NCI-H2029 treated with DMSO at 0.1 percent for 48 hours (cell line): Measurements from ENCODE around the gene OLFM1.
"Not testable (repeated sequence)": the region's sequence is repeated elsewhere in the genome, so short reads cannot be mapped to it uniquely, and the experiment has no call there.

Experiments used
- DNase-seq: peaks from one replicate; lab custom pipeline; 2025; lab: John Stamatoyannopoulos, UW

OLFM1 gene

GRCh38 chr9:135107581-135108235, 20.2 kb downstream of the OLFM1 start:
- no peak for DNase-seq

- no peak for DNase-seq
Observed at GRCh38 chr9:135108831-135109510, 21.5 kb downstream of the OLFM1 start.

- no peak for DNase-seq
Observed at GRCh38 chr9:135109650-135110049, 22.2 kb downstream of the OLFM1 start.

GRCh38 chr9:135110416-135110815, 22.9 kb downstream of the OLFM1 start:
- no peak for DNase-seq

- DNase-seq = not testable (repeated sequence)
Observed at GRCh38 chr9:135111600-135111999, 24.1 kb downstream of the OLFM1 start.

GRCh38 chr9:135116371-135116770, 28.9 kb downstream of the OLFM1 start:
- DNase-seq = no peak

- DNase-seq = no peak
Observed at GRCh38 chr9:135116881-135117280, 29.4 kb downstream of the OLFM1 start.

- DNase-seq = no peak
Observed at GRCh38 chr9:135117281-135117680, 29.8 kb downstream of the OLFM1 start.

- DNase-seq = no peak
Observed at GRCh38 chr9:135119496-135120064, 32.1 kb downstream of the OLFM1 start.

- DNase-seq = no peak
Observed at GRCh38 chr9:135120249-135120648, 32.8 kb downstream of the OLFM1 start.

- DNase-seq = no peak
Observed at GRCh38 chr9:135122316-135122715, 34.8 kb downstream of the OLFM1 start.

GRCh38 chr9:135123126-135123772, 35.8 kb downstream of the OLFM1 start:
- DNase-seq = no peak

- no peak for DNase-seq
Observed at GRCh38 chr9:135123773-135124134, 36.3 kb downstream of the OLFM1 start.

GRCh38 chr9:135126451-135127187, 39.2 kb downstream of the OLFM1 start:
- DNase-seq = no peak

GRCh38 chr9:135127718-135128670, 40.5 kb downstream of the OLFM1 start:
- DNase-seq = no peak

GRCh38 chr9:135129137-135129695, 41.7 kb downstream of the OLFM1 start:
- DNase-seq = no peak

GRCh38 chr9:135130207-135130976, 42.9 kb downstream of the OLFM1 start:
- DNase-seq = no peak

GRCh38 chr9:135131488-135131887, 44.0 kb downstream of the OLFM1 start:
- no peak for DNase-seq

GRCh38 chr9:135132008-135132407, 44.5 kb downstream of the OLFM1 start:
- DNase-seq = no peak
